Measurements from ENCODE around the gene RPL13A. TPM values are rescaled to one million over a fixed set of nuclear protein-coding genes. Genes with fewer than 3 reads are reported as not detected.

Gene RPL13A
- total and polyA plus RNA-seq, 2 experiments from 2014 or later, result 2,105 to 2,412 TPM

- no peaks in the 10 kb centered on the region for H4K20me1 ChIP-seq (replicated peaks; ENCODE audit: insufficient read depth)
- H3K27me3 Mint-ChIP-seq (ENCODE audit: insufficient read depth, low read depth, poor library complexity), result peaks cover 6% of the 10 kb centered on the region
- peaks cover 20% of the 10 kb centered on the region for H3F3A ChIP-seq (replicated peaks; ENCODE audit: low read depth)
- H3K79me2 ChIP-seq (replicated peaks; ENCODE audit: insufficient read depth), result no peaks in the 10 kb centered on the region
- H3K4me1 Mint-ChIP-seq, result peaks cover 12% of the 10 kb centered on the region
- H2AFZ ChIP-seq, result no peak overlapping the region
- H3K4me1 ChIP-seq (ENCODE audit: insufficient read depth), result peaks cover 19% of the 10 kb centered on the region
- no peak for DNase-seq (ENCODE audit: low spot score)
- H3K36me3 ChIP-seq (ENCODE audit: insufficient read depth), result no peaks in the 10 kb centered on the region
- no peaks in the 10 kb centered on the region for H3K36me3 Mint-ChIP-seq (ENCODE audit: low read depth)
- H3K4me2 ChIP-seq, result no peak overlapping the region
- no peak overlapping the region for H3K27ac Mint-ChIP-seq
- no peak for ATAC-seq
- no peaks in the 10 kb centered on the region for H3K27me3 ChIP-seq (ENCODE audit: insufficient read depth)
- H3K4me3 ChIP-seq, result no peak overlapping the region
- no peaks in the 10 kb centered on the region; the same call in 2 of the 3 replicates for H3K9me3 Mint-ChIP-seq
- no peak overlapping the region for H3K27ac ChIP-seq (ENCODE audit: low read depth)
- TF ChIP-seq ZNF114 (CRISPR knock-in tag; IDR thresholded peaks at IDR 0.05) (no peak), NANOG (IDR thresholded peaks at IDR 0.05; ENCODE audit: borderline replicate concordance) (no peak), EZH2phosphoT487 (IDR thresholded peaks at IDR 0.05; ENCODE audit: unreplicated experiment) (no peak), POLR2AphosphoS5 (IDR thresholded peaks at IDR 0.05; ENCODE audit: low read depth) (no peak), STAT1 (IDR thresholded peaks at IDR 0.05; ENCODE audit: unreplicated experiment) (no peak), EZH2 (IDR thresholded peaks at IDR 0.05; ENCODE audit: low read depth, unreplicated experiment) (no peak), CTCF (conservative IDR thresholded peaks at IDR 0.05; ENCODE audit: low read depth in 2 of 2) (no peak), ZNF331 (CRISPR knock-in tag; IDR thresholded peaks at IDR 0.05; ENCODE audit: low read depth) (no peak), CREB1 (CRISPR knock-in tag; IDR thresholded peaks at IDR 0.05; ENCODE audit: low read depth) (no peak), JUNB (IDR thresholded peaks at IDR 0.05; ENCODE audit: unreplicated experiment) (no peak), ETS1 (IDR thresholded peaks at IDR 0.05) (no peak), ZNF462 (CRISPR knock-in tag; IDR thresholded peaks at IDR 0.05) (no peak), REST (IDR thresholded peaks at IDR 0.05; ENCODE audit: unreplicated experiment) (no peak)
- no peak overlapping the region for H3K4me3 Mint-ChIP-seq
- H3K9me2 ChIP-seq (ENCODE audit: insufficient read depth), result no peaks in the 10 kb centered on the region
Observed at GRCh38 chr19:49507803-49508494, 20.5 kb downstream of the RPL13A start.

Data from GM23338 (cell line).